Measurements from ENCODE around the gene PAM16. TPM values are rescaled to one million over a fixed set of nuclear protein-coding genes. Genes with fewer than 3 reads are reported as not detected.

PAM16 gene
- total RNA-seq, 3 donors from 2014 or later (not counting 1 experiment from before 2014, with no cell fraction given): 29.4 to 42.7 (median 39.0) TPM

GRCh38 chr16:4330277-4330874, 20.7 kb downstream of the PAM16 start:
- peak; percentile 83 to 87 (median 86) for ATAC-seq
- TF ChIP-seq CTCF (IDR thresholded peaks at IDR 0.05): peak; percentile 94
- Mint-ChIP-seq H3K36me3 (no peaks in the 10 kb centered on the region), H3K27me3 (ENCODE audit: low read depth in 2 of 2) (peaks cover 0 to 4% of the 10 kb centered on the region in 2 donors), H3K4me1 (peaks cover 0 to 5% of the 10 kb centered on the region in 2 donors), H3K9me3 (no peaks in the 10 kb centered on the region), H3K27ac (no peak overlapping the region), H3K4me3 (no peak overlapping the region)
- Histone ChIP-seq H3K27me3 (ENCODE audit: control insufficient read depth, insufficient read depth, low read length) (peaks cover 9% of the 10 kb centered on the region), H3K9me3 (ENCODE audit: control insufficient read depth, insufficient read depth, low read length) (no peaks in the 10 kb centered on the region), H3K36me3 (ENCODE audit: control insufficient read depth, insufficient read depth, low read length) (no peaks in the 10 kb centered on the region), H3K4me1 (ENCODE audit: control insufficient read depth, insufficient read depth, low read length) (peaks cover 18% of the 10 kb centered on the region), H3K4me3 (ENCODE audit: low read length) (no peak overlapping the region), H3K27ac (ENCODE audit: low read length) (no peak overlapping the region)
- intact Hi-C loops (cut with micrococcal nuclease): loop anchor here (1.0 kb wide), 1 partner anchor 42 kb away; no protein-coding TSS in a partner anchor
- WGBS (ENCODE audit: insufficient coverage): 52% methylated on average over 14 of the region's 14 CpGs
- peak; percentile 75 to 83 for DNase-seq

GRCh38 chr16:4328782-4329775, 22.0 kb downstream of the PAM16 start:
- H3K36me3 ChIP-seq (ENCODE audit: control insufficient read depth, insufficient read depth, low read length): no peaks in the 10 kb centered on the region
- H3K27me3 Mint-ChIP-seq (ENCODE audit: low read depth in 2 of 2): peaks cover 0 to 4% of the 10 kb centered on the region in 2 donors
- H3K4me3 Mint-ChIP-seq: no peak overlapping the region
- DNase-seq: no peak
- H3K27ac ChIP-seq (ENCODE audit: low read length): no peak overlapping the region
- intact Hi-C loops (cut with micrococcal nuclease): loop anchor here (2.0 kb wide), 1 partner anchor 20 kb away; no protein-coding TSS in a partner anchor
- no peak for TF ChIP-seq CTCF (IDR thresholded peaks at IDR 0.05)
- H3K4me3 ChIP-seq (ENCODE audit: low read length): no peak overlapping the region
- H3K27ac Mint-ChIP-seq: no peak overlapping the region
- no peak for ATAC-seq
- H3K9me3 ChIP-seq (ENCODE audit: control insufficient read depth, insufficient read depth, low read length): no peaks in the 10 kb centered on the region
- no peaks in the 10 kb centered on the region for H3K36me3 Mint-ChIP-seq
- 81% methylated on average over 16 of the region's 17 CpGs for WGBS (ENCODE audit: insufficient coverage)
- H3K4me1 ChIP-seq (ENCODE audit: control insufficient read depth, insufficient read depth, low read length): peaks cover 18% of the 10 kb centered on the region
- H3K27me3 ChIP-seq (ENCODE audit: control insufficient read depth, insufficient read depth, low read length): peaks cover 9% of the 10 kb centered on the region
- H3K4me1 Mint-ChIP-seq: peaks cover 0 to 5% of the 10 kb centered on the region in 2 donors
- H3K9me3 Mint-ChIP-seq: no peaks in the 10 kb centered on the region

GRCh38 chr16:4328046-4328781, 22.9 kb downstream of the PAM16 start:
- Histone ChIP-seq H3K27me3 (ENCODE audit: control insufficient read depth, insufficient read depth, low read length) (peaks cover 9% of the 10 kb centered on the region), H3K4me3 (ENCODE audit: low read length) (peak overlapping the region; percentile 24), H3K9me3 (ENCODE audit: control insufficient read depth, insufficient read depth, low read length) (no peaks in the 10 kb centered on the region), H3K27ac (ENCODE audit: low read length) (no peak overlapping the region), H3K36me3 (ENCODE audit: control insufficient read depth, insufficient read depth, low read length) (no peaks in the 10 kb centered on the region), H3K4me1 (ENCODE audit: control insufficient read depth, insufficient read depth, low read length) (peaks cover 18% of the 10 kb centered on the region)
- no peaks in the 10 kb centered on the region for H3K9me3 Mint-ChIP-seq
- DNase-seq (peak; percentile 38 to 74), ATAC-seq (peak; percentile 56 to 74 (median 68))
- 10% methylated on average over 29 of the region's 30 CpGs for WGBS (ENCODE audit: insufficient coverage)
- TF ChIP-seq CTCF (IDR thresholded peaks at IDR 0.05): no peak
- H3K27me3 Mint-ChIP-seq (ENCODE audit: low read depth in 2 of 2): peaks cover 0 to 4% of the 10 kb centered on the region in 2 donors
- no peaks in the 10 kb centered on the region for H3K36me3 Mint-ChIP-seq
- intact Hi-C loops (cut with micrococcal nuclease): loop anchor here (2.0 kb wide), 1 partner anchor 19 kb away; no protein-coding TSS in a partner anchor
- H3K27ac Mint-ChIP-seq: no peak overlapping the region
- peaks cover 0 to 5% of the 10 kb centered on the region in 2 donors for H3K4me1 Mint-ChIP-seq
- peak overlapping the region; percentile 64 for H3K4me3 Mint-ChIP-seq
